Fibroblast of skin of scalp (primary cell): Measurements from ENCODE around the gene DIAPH3.

Source experiments
- DNase-seq: peaks from one replicate; pipeline ENCODE4 v3.0.0-alpha.2; 2013

The DIAPH3 gene

GRCh38 chr13:59666504-59666903 lies 497.2 kb downstream of the DIAPH3 start:
- no peak for DNase-seq

- DNase-seq, result no peak
These were observed 498.0 kb downstream of the DIAPH3 start for GRCh38 chr13:59665732-59666131.

- no peak for DNase-seq
These were observed 498.5 kb downstream of the DIAPH3 start for GRCh38 chr13:59665184-59665583.

- no peak for DNase-seq
These were observed 499.1 kb downstream of the DIAPH3 start for GRCh38 chr13:59664586-59664985.

- no peak for DNase-seq
These were observed 500.0 kb downstream of the DIAPH3 start for GRCh38 chr13:59663707-59664106.

GRCh38 chr13:59660582-59660981 lies 503.1 kb downstream of the DIAPH3 start:
- no peak for DNase-seq

GRCh38 chr13:59659981-59660380 lies 503.7 kb downstream of the DIAPH3 start:
- DNase-seq, result no peak

- DNase-seq, result no peak
These were observed 504.9 kb downstream of the DIAPH3 start for GRCh38 chr13:59658738-59659330.

- DNase-seq, result no peak
These were observed 505.5 kb downstream of the DIAPH3 start for GRCh38 chr13:59658027-59658737.

GRCh38 chr13:59653916-59654315 lies 509.8 kb downstream of the DIAPH3 start:
- DNase-seq, result no peak

- DNase-seq, result no peak
These were observed 512.2 kb downstream of the DIAPH3 start for GRCh38 chr13:59651479-59651878.

GRCh38 chr13:59643906-59644626 lies 519.7 kb downstream of the DIAPH3 start:
- DNase-seq, result no peak

- DNase-seq, result no peak
These were observed 520.3 kb downstream of the DIAPH3 start for GRCh38 chr13:59643364-59643841.

- peak; percentile 31 for DNase-seq
These were observed 521.9 kb downstream of the DIAPH3 start for GRCh38 chr13:59641817-59642216.

GRCh38 chr13:59641261-59641660 lies 522.5 kb downstream of the DIAPH3 start:
- DNase-seq, result no peak

- no peak for DNase-seq
These were observed 525.3 kb downstream of the DIAPH3 start for GRCh38 chr13:59638404-59638803.

- DNase-seq, result no peak
These were observed 528.1 kb downstream of the DIAPH3 start for GRCh38 chr13:59635589-59635988.

- no peak for DNase-seq
These were observed 530.4 kb downstream of the DIAPH3 start for GRCh38 chr13:59633290-59633689.

GRCh38 chr13:59631271-59631670 lies 532.5 kb downstream of the DIAPH3 start:
- DNase-seq, result no peak

- DNase-seq, result no peak
These were observed 538.6 kb downstream of the DIAPH3 start for GRCh38 chr13:59625111-59625510.

- no peak for DNase-seq
These were observed 540.4 kb downstream of the DIAPH3 start for GRCh38 chr13:59623206-59623915.

- no peak for DNase-seq
These were observed 542.0 kb downstream of the DIAPH3 start for GRCh38 chr13:59621773-59622172.
